Activated CD4-positive, alpha-beta T cell treated with anti-CD3 and anti-CD28 coated beads, Interleukin-2, amount 10 ng/mL, durations not matched to agents 24 days and 14 days (primary cell): ENCODE results near the gene SF3B3. TPM values are rescaled to one million over a fixed set of nuclear protein-coding genes. Genes with fewer than 3 reads are reported as not detected.

Experiments
- DNase-seq: peaks from one replicate; pipeline ENCODE4 v3.0.0; 2022
- H3K27ac Mint-ChIP-seq: one replicate; pipeline ENCODE4 v1.8.0; 2022; ENCODE audit warnings: mild to moderate bottlenecking, mixed read lengths
- H3K27me3 Mint-ChIP-seq: one replicate; pipeline ENCODE4 v1.8.0; 2022; ENCODE audit warnings: mixed read lengths
- H3K36me3 Mint-ChIP-seq: one replicate; pipeline ENCODE4 v1.8.0; 2022; ENCODE audit warnings: low read depth, mild to moderate bottlenecking, mixed read lengths
- H3K4me1 Mint-ChIP-seq: one replicate; pipeline ENCODE4 v1.8.0; 2021; ENCODE audit warnings: mixed read lengths
- H3K4me3 Mint-ChIP-seq: one replicate; pipeline ENCODE4 v1.8.0; 2022; ENCODE audit warnings: mild to moderate bottlenecking, moderate library complexity, mixed read lengths
- H3K9me3 Mint-ChIP-seq: one replicate; pipeline ENCODE4 v1.8.0; 2021; ENCODE audit warnings: mixed read lengths
- intact Hi-C: fragments of 100-400 bp; cut with micrococcal nuclease; formaldehyde crosslinking; loops from one replicate; pipeline ENCODE4 v1.15.1; 2023
- total RNA-seq: library from RNA; stranded (reverse); gene quantifications from 2 replicates; pipeline ENCODE4 v1.2.3, GENCODE V29; 2022

Gene SF3B3
- total RNA-seq, 1 donor from 2014 or later: 621 TPM

- H3K27ac Mint-ChIP-seq: no peak overlapping the region
- peaks cover 5% of the 10 kb centered on the region for H3K27me3 Mint-ChIP-seq
- DNase-seq: no peak
- no peak overlapping the region for H3K4me3 Mint-ChIP-seq
- no peaks in the 10 kb centered on the region for H3K36me3 Mint-ChIP-seq
- H3K9me3 Mint-ChIP-seq: no peaks in the 10 kb centered on the region
- intact Hi-C loops: no loop called here
- H3K4me1 Mint-ChIP-seq: no peaks in the 10 kb centered on the region
These were observed 69.9 kb downstream of the SF3B3 start for GRCh38 chr16:70593544-70593943.

- Mint-ChIP-seq H3K4me3 (no peak overlapping the region), H3K36me3 (no peaks in the 10 kb centered on the region), H3K27me3 (peaks cover 5% of the 10 kb centered on the region), H3K4me1 (no peaks in the 10 kb centered on the region), H3K27ac (no peak overlapping the region), H3K9me3 (no peaks in the 10 kb centered on the region)
- intact Hi-C loops: no loop called here
- DNase-seq: no peak
These were observed 71.0 kb downstream of the SF3B3 start for GRCh38 chr16:70594569-70594968.

- no peak for DNase-seq
- intact Hi-C loops: no loop called here
- Mint-ChIP-seq H3K36me3 (no peaks in the 10 kb centered on the region), H3K9me3 (no peaks in the 10 kb centered on the region), H3K27me3 (peaks cover 8% of the 10 kb centered on the region), H3K4me1 (no peaks in the 10 kb centered on the region), H3K4me3 (no peak overlapping the region), H3K27ac (no peak overlapping the region)
These were observed 73.7 kb downstream of the SF3B3 start for GRCh38 chr16:70597135-70597835.

GRCh38 chr16:70598937-70599503 lies 75.4 kb downstream of the SF3B3 start:
- Mint-ChIP-seq H3K4me1 (no peaks in the 10 kb centered on the region), H3K4me3 (no peak overlapping the region), H3K9me3 (no peaks in the 10 kb centered on the region), H3K27me3 (peaks cover 5% of the 10 kb centered on the region), H3K27ac (no peak overlapping the region), H3K36me3 (no peaks in the 10 kb centered on the region)
- intact Hi-C loops: no loop called here
- no peak for DNase-seq

GRCh38 chr16:70600730-70601129 lies 77.1 kb downstream of the SF3B3 start:
- intact Hi-C loops: no loop called here
- Mint-ChIP-seq H3K36me3 (no peaks in the 10 kb centered on the region), H3K27me3 (peaks cover 3% of the 10 kb centered on the region), H3K4me3 (no peak overlapping the region), H3K9me3 (no peaks in the 10 kb centered on the region), H3K27ac (no peak overlapping the region), H3K4me1 (peaks cover 2% of the 10 kb centered on the region)
- DNase-seq: no peak

- intact Hi-C loops: no loop called here
- Mint-ChIP-seq H3K4me3 (no peak overlapping the region), H3K4me1 (peaks cover 2% of the 10 kb centered on the region), H3K27me3 (peaks cover 5% of the 10 kb centered on the region), H3K9me3 (no peaks in the 10 kb centered on the region), H3K27ac (no peak overlapping the region), H3K36me3 (no peaks in the 10 kb centered on the region)
- no peak for DNase-seq
These were observed 78.3 kb downstream of the SF3B3 start for GRCh38 chr16:70601576-70602575.

- Mint-ChIP-seq H3K4me1 (peaks cover 2% of the 10 kb centered on the region), H3K36me3 (no peaks in the 10 kb centered on the region), H3K9me3 (no peaks in the 10 kb centered on the region), H3K27me3 (peaks cover 5% of the 10 kb centered on the region), H3K27ac (no peak overlapping the region), H3K4me3 (no peak overlapping the region)
- intact Hi-C loops: no loop called here
- no peak for DNase-seq
These were observed 79.2 kb downstream of the SF3B3 start for GRCh38 chr16:70602831-70603230.

GRCh38 chr16:70604407-70605282 lies 81.0 kb downstream of the SF3B3 start:
- Mint-ChIP-seq H3K4me1 (peaks cover 2% of the 10 kb centered on the region), H3K27me3 (peaks cover 5% of the 10 kb centered on the region), H3K36me3 (no peaks in the 10 kb centered on the region), H3K27ac (no peak overlapping the region), H3K4me3 (no peak overlapping the region), H3K9me3 (no peaks in the 10 kb centered on the region)
- no peak for DNase-seq
- intact Hi-C loops: no loop called here

- Mint-ChIP-seq H3K27ac (no peak overlapping the region), H3K4me3 (no peak overlapping the region), H3K9me3 (no peaks in the 10 kb centered on the region), H3K36me3 (no peaks in the 10 kb centered on the region), H3K27me3 (peaks cover 2% of the 10 kb centered on the region), H3K4me1 (peaks cover 2% of the 10 kb centered on the region)
- DNase-seq: no peak
- intact Hi-C loops: no loop called here
These were observed 81.7 kb downstream of the SF3B3 start for GRCh38 chr16:70605283-70605657.

- intact Hi-C loops: no loop called here
- no peak overlapping the region for H3K4me3 Mint-ChIP-seq
- H3K9me3 Mint-ChIP-seq: no peaks in the 10 kb centered on the region
- H3K36me3 Mint-ChIP-seq: no peaks in the 10 kb centered on the region
- H3K4me1 Mint-ChIP-seq: peaks cover 2% of the 10 kb centered on the region
- H3K27ac Mint-ChIP-seq: no peak overlapping the region
- H3K27me3 Mint-ChIP-seq: peaks cover 2% of the 10 kb centered on the region
- no peak for DNase-seq
These were observed 84.9 kb downstream of the SF3B3 start for GRCh38 chr16:70608521-70608920.

GRCh38 chr16:70610273-70611223 lies 86.9 kb downstream of the SF3B3 start:
- no peaks in the 10 kb centered on the region for H3K36me3 Mint-ChIP-seq
- H3K4me1 Mint-ChIP-seq: no peaks in the 10 kb centered on the region
- H3K9me3 Mint-ChIP-seq: no peaks in the 10 kb centered on the region
- H3K27ac Mint-ChIP-seq: no peak overlapping the region
- H3K27me3 Mint-ChIP-seq: peaks cover 2% of the 10 kb centered on the region
- H3K4me3 Mint-ChIP-seq: no peak overlapping the region
- DNase-seq: no peak
- intact Hi-C loops: no loop called here

- DNase-seq: no peak
- no peaks in the 10 kb centered on the region for H3K36me3 Mint-ChIP-seq
- no peak overlapping the region for H3K4me3 Mint-ChIP-seq
- no peaks in the 10 kb centered on the region for H3K9me3 Mint-ChIP-seq
- H3K27ac Mint-ChIP-seq: no peak overlapping the region
- intact Hi-C loops: no loop called here
- peaks cover 2% of the 10 kb centered on the region for H3K27me3 Mint-ChIP-seq
- no peaks in the 10 kb centered on the region for H3K4me1 Mint-ChIP-seq
These were observed 87.6 kb downstream of the SF3B3 start for GRCh38 chr16:70611224-70611598.
